Pancreas (tissue), 10 donors: Measurements from ENCODE around the gene SLC6A5. TPM values are rescaled to one million over a fixed set of nuclear protein-coding genes. Genes with fewer than 3 reads are reported as not detected.
"Not testable (repeated sequence)": the region's sequence is repeated elsewhere in the genome, so short reads cannot be mapped to it uniquely, and the experiment has no call there.

ENCODE experiments used
- ATAC-seq, 4 donors: fragments of 200-7000 bp; cut with Tn5 transposase; one replicate each; pipeline versions ENCODE4 v1.8.0 to v1.9.1; 2020; ENCODE audit warnings: mild to moderate bottlenecking in 4 of 4, moderate library complexity in 4 of 4
- DNase-seq, 6 donors: peaks; one replicate each; pipeline ENCODE4 v3.0.0-alpha.2; 2020
- FAIRE-seq: peaks from 2 replicates; lab custom pipeline; 2012; peaks lifted over from hg19 to GRCh38; lab: Jason Lieb, UNC
- H3K27ac ChIP-seq, 4 donors: fragments of 200-600 bp; sonication (generic); 1 replicate in 3 of 4; 2 replicates in 1 of 4; pipeline versions ENCODE4 v1.5.0 to v1.8.0; 2020
- H3K27me3 ChIP-seq, 4 donors: fragments of 200-600 bp; one replicate each; pipeline ENCODE4 v1.8.0; 2021
- H3K36me3 ChIP-seq, 3 donors: fragments of 200-600 bp; sonication (generic) in 1 of 3; one replicate each; pipeline versions ENCODE4 v1.5.0 to v1.8.0; 2020 to 2021
- H3K4me1 ChIP-seq, 3 donors: fragments of 200-600 bp; one replicate each; pipeline ENCODE4 v1.8.0; 2021
- H3K4me3 ChIP-seq, 4 donors: fragments of 200-600 bp; sonication (generic) in 2 of 4; one replicate each; pipeline versions ENCODE4 v1.5.0 to v1.8.0; 2020 to 2021
- H3K9me3 ChIP-seq, 4 donors: fragments of 200-600 bp; one replicate each; pipeline ENCODE4 v1.8.0; 2021
- WGBS, 2 donors: extraction: QIAGEN DNeasy Blood & Tissue Kit; methylation state at CpG; one replicate each; pipeline ENCODE4 v1.1.7; 2013; 5-methylcytosine and 5-hydroxymethylcytosine counted together
- intact Hi-C, 3 donors: fragments of 100-400 bp; cut with DNase I; formaldehyde crosslinking; loops; one replicate each; pipeline versions ENCODE4 v1.11.1 to v1.14.2; 2022
- polyA plus RNA-seq, 2 donors: library from polyadenylated mRNA; stranded (reverse); fragments of 200-250 nt; gene quantifications; one replicate each; pipeline ENCODE4 v1.2.3, GENCODE V29; 2013
- total RNA-seq, 6 donors: library from RNA; stranded (reverse); fragmentation: NEBNext Ultra II Directional in 4 of 6; extraction: Animal tissue kit (Norgen Biotek cat#: 25700) in 4 of 6; gene quantifications; one replicate each; pipeline versions ENCODE4 v1.2.1 to v1.2.4, GENCODE V29; 2021 to 2023
- TF ChIP-seq, protein P1 (sequence below), 4 donors: fragments of 200-600 bp; sonication (generic) in 3 of 4; IDR thresholded peaks; one replicate each; pipeline versions ENCODE4 v1.5.0 to v1.8.0; 2021; ENCODE audit warnings: antibody characterized with exemption in 4 of 4
- donor health status: healthy with polysubstance abuse.
- donor health status: DM: no; HTN: no; CAD: no; lungs with moderate emphysema.
- donor health status: DM: no; HTN: no; CAD: no.
- donor health status: control.
- donor health status: control.
- donor health status: Bipolar disorder and iron deficiency.
- donor health status: DM: yes; HTN: yes; CAD: no.
- donor health status: DM: no; HTN: no; CAD: no.
- donor health status: DM: no; HTN: no; CAD: no.
- donor health status: DM: yes; HTN: yes; CAD: no.

Gene SLC6A5
- total and polyA plus RNA-seq, 8 donors, result not detected

DNA sequence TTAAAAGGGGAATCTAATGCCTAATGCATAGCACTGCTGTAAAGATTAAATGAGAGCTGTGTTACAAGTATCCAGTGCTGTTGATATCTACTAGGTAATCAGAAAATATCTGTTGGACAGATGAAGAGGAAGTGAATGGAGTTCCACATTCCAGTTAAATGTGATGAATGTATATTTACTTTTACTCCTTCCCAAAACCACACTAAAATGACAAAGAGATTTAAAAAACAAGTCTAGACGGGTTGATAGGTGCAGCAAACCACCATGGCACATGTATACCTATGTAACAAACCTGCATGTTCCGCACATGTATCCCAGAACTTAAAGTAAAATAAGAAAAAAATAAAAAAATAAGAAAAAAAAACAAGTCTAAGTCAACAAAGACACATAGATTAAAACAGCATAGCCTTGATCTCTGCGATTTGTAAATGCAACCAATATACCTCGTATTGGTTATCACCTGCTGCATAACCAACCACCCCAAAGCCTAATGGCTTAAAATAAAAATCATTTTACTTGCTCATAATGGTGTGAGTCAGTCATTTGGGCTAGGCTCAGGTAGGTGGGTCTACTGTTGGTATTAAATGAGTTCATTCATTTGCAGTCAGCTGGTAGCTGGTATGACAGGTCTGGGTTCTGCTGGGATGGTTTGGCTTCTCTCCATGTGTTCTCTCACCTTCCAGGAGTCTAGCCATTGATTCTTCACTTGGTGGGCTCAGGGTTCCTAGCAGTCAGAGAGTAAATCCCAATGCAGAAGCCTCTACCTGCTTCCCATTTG lies 39.7 kb upstream of the SLC6A5 start:
- no peaks in the 10 kb centered on the region for H3K4me1 ChIP-seq
- H3K27ac ChIP-seq, result no peak overlapping the region
- 59 to 62% methylated on average over 4 of the region's 4 CpGs for WGBS, 2 donors
- no peak for DNase-seq
- ATAC-seq, result no peak
- TF ChIP-seq, protein P1, sequence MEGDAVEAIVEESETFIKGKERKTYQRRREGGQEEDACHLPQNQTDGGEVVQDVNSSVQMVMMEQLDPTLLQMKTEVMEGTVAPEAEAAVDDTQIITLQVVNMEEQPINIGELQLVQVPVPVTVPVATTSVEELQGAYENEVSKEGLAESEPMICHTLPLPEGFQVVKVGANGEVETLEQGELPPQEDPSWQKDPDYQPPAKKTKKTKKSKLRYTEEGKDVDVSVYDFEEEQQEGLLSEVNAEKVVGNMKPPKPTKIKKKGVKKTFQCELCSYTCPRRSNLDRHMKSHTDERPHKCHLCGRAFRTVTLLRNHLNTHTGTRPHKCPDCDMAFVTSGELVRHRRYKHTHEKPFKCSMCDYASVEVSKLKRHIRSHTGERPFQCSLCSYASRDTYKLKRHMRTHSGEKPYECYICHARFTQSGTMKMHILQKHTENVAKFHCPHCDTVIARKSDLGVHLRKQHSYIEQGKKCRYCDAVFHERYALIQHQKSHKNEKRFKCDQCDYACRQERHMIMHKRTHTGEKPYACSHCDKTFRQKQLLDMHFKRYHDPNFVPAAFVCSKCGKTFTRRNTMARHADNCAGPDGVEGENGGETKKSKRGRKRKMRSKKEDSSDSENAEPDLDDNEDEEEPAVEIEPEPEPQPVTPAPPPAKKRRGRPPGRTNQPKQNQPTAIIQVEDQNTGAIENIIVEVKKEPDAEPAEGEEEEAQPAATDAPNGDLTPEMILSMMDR (IDR thresholded peaks at IDR 0.05), result no peak
- no peak overlapping the region for H3K4me3 ChIP-seq
- H3K27me3 ChIP-seq, result no peaks in the 10 kb centered on the region
- FAIRE-seq, result no peak
- no peaks in the 10 kb centered on the region for H3K9me3 ChIP-seq
- H3K36me3 ChIP-seq, result no peaks in the 10 kb centered on the region
- intact Hi-C loops, result no loop called here

DNA sequence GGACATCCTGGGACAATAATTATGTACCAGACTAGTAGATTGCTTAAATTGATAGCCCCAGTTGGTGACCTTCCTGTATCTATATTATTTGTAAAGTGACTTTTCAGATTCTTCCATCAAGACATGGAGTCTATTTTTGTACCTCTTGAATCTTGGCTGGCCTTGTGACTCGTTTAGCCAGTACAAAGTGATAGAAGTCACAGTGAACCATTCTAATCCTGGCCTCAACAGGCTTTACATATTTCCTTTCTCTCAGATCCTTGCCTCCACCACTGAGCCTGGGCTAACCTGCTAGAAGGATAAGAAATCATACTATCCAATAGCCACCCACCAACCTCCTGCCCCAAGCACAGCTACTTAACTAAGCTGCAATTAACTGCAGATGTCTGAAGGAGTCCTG lies 37.5 kb upstream of the SLC6A5 start:
- FAIRE-seq (no peak), DNase-seq (no peak), ATAC-seq (no peak)
- WGBS, 2 donors, result 29% methylated on average over 1 of the region's 1 CpG
- H3K4me3 ChIP-seq, result no peak overlapping the region
- intact Hi-C loops, result no loop called here
- H3K9me3 ChIP-seq, result no peaks in the 10 kb centered on the region
- no peaks in the 10 kb centered on the region for H3K36me3 ChIP-seq
- no peaks in the 10 kb centered on the region for H3K4me1 ChIP-seq
- no peaks in the 10 kb centered on the region for H3K27me3 ChIP-seq
- H3K27ac ChIP-seq, result no peak overlapping the region
- TF ChIP-seq, protein P1 (IDR thresholded peaks at IDR 0.05), result no peak

DNA sequence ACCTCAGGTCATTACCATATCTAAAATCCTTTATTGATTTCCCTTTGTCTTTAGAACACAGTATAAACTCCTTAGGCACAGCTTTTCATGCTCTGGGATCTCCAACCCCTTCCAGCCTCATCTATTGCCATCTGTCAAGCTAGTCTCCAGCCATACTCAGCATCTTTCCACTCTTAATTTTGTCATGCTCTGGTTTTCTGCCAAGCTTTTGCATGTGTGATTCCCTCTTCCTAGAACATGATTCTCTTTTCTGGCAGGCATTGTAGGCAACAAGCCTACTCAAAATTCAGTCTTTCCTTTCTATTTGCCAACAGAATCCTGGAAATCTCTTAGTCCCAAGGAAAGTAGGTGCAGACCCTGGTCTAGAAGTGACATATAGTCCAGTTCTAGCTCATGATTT lies 35.5 kb upstream of the SLC6A5 start:
- intact Hi-C loops, result no loop called here
- H3K27me3 ChIP-seq, result no peaks in the 10 kb centered on the region
- no peaks in the 10 kb centered on the region for H3K9me3 ChIP-seq
- TF ChIP-seq, protein P1 (IDR thresholded peaks at IDR 0.05), result no peak
- no peaks in the 10 kb centered on the region for H3K4me1 ChIP-seq
- ATAC-seq (no peak), DNase-seq (no peak), FAIRE-seq (no peak)
- no peaks in the 10 kb centered on the region for H3K36me3 ChIP-seq
- no peak overlapping the region for H3K27ac ChIP-seq
- no peak overlapping the region for H3K4me3 ChIP-seq

DNA sequence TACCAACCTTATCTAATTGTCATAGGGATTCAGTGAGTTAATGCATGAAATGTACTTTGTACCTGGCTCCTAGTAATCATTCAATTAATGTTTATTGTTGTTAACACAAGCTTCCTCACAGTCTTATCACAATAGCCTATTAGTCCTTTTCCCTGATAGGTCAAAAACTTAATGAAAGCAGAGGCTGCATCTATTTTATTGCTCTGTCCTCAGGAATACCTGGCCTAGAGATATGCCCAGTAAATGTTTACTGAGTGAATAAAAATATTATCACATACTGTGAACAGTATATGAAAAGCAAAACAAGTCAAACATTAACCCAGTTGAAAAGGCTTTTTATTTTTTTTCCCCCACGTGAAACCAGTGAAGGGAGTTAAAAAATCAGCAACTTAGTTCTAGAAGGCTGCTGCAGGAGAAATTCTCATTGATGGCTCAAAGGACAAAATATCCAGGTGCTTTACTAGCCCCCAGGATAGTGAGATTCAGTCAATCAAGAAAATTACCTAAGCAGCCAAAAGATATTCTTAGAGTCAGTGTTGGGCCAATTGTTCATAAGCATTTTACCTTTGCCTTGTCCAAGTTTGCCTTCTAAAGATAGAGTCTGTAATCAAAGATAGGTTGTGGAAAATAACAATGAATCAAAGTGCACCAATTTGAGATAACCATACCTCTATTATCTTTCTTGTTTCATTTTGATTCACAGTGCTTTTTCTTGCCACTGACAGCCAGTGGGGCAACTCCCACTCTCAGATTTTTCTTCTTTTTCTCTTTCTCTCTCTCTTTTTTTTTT lies 34.4 kb upstream of the SLC6A5 start:
- H3K4me1 ChIP-seq, result no peaks in the 10 kb centered on the region
- no peak overlapping the region for H3K27ac ChIP-seq
- ATAC-seq, result no peak
- intact Hi-C loops, result no loop called here
- H3K27me3 ChIP-seq, result no peaks in the 10 kb centered on the region
- FAIRE-seq, result no peak
- DNase-seq, result no peak
- no peak overlapping the region for H3K4me3 ChIP-seq
- TF ChIP-seq, protein P1 (IDR thresholded peaks at IDR 0.05), result no peak
- H3K9me3 ChIP-seq, result no peaks in the 10 kb centered on the region
- no peaks in the 10 kb centered on the region for H3K36me3 ChIP-seq
- 15 to 20% methylated on average over 1 of the region's 1 CpG for WGBS, 2 donors

DNA sequence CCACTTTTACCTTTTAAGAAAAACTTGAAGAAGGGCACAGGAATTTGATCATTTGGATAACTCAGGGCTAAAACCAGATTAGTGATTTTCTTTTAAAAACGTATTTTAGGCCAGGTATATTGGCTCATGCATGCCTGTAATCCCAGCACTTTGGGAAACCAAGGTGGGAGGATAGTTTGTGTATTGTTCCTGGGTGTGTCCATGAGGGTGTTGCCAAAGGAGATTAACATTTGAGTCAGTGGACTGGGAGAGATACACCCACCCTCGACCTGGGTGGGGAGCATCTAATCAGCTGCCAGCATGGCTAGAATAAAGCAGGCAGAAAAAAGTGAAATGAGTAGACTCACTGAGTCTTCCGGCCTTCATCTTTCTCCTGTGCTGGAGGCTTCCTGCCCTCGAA lies 33.3 kb upstream of the SLC6A5 start:
- ATAC-seq, intact Hi-C loops, FAIRE-seq, H3K27ac ChIP-seq, H3K36me3 ChIP-seq, H3K4me1 ChIP-seq, H3K9me3 ChIP-seq, H3K27me3 ChIP-seq, H3K4me3 ChIP-seq, DNase-seq: not testable (repeated sequence)
- WGBS, 2 donors, result 55 to 66% methylated on average over 4 of the region's 4 CpGs
